GM12891 (cell line): Measurements from ENCODE around the gene SFXN1.
"Not testable (repeated sequence)": the region's sequence is repeated elsewhere in the genome, so short reads cannot be mapped to it uniquely, and the experiment has no call there.

ENCODE experiments used
- PAX5 ChIP-seq: IDR thresholded peaks from 2 replicates; pipeline ENCODE4 v1.6.1; 2011; ENCODE audit warnings: low read length, moderate library complexity, mild to moderate bottlenecking; ENCODE audit not compliant: insufficient read depth, severe bottlenecking
- POLR2A ChIP-seq: IDR thresholded peaks from 2 replicates; pipeline ENCODE4 v1.6.1; 2011; ENCODE audit warnings: low read depth, low read length, control low read depth
- POLR2AphosphoS5 ChIP-seq: IDR thresholded peaks from 2 replicates; pipeline ENCODE4 v1.6.1; 2011; ENCODE audit warnings: low read depth, low read length, control low read depth
- POU2F2 ChIP-seq: IDR thresholded peaks from 2 replicates; pipeline ENCODE4 v1.6.1; 2011; ENCODE audit warnings: low read depth, mild to moderate bottlenecking, control low read depth, low read length, moderate library complexity
- SPI1 ChIP-seq: IDR thresholded peaks from 2 replicates; pipeline ENCODE4 v1.6.1; 2011; ENCODE audit warnings: low read depth, low read length, control low read depth
- TAF1 ChIP-seq: IDR thresholded peaks from 2 replicates; pipeline ENCODE4 v1.6.1; 2011; ENCODE audit warnings: low read depth, low read length, control low read depth

DNA sequence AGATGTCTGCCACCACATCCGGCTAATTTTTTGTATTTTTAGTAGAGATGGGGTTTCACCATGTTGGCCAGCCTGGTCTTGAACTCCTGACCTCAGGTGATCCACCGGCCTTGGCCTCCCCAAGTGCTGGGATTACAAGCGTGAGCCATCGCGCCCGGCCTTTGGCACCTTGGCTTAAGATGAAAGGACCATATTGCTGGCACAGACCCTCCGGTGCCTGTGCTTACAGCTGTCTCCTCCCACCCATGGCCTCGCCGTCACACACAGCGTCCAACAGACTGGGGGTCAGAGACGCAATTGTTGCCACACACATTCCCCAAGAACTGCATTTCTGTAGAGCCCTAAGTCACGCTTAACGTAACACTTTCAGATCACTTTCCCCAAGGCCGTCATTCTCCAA lies 32.0 kb upstream of the SFXN1 start:
- TF ChIP-seq POLR2AphosphoS5, SPI1, POLR2A, TAF1, POU2F2, PAX5: not testable (repeated sequence)
